Activated T-helper 9 cell treated with anti-CD3 and anti-CD28 coated beads, Interleukin-2, amount 50 U/mL, for 16 hours (primary cell): ENCODE data around the gene XPR1.

Experiments used
- DNase-seq: peaks from one replicate; pipeline ENCODE4 v3.0.0-alpha.2; 2020; ENCODE audit warnings: low read depth

Gene XPR1

GRCh38 chr1:180917306-180918065 is 285.7 kb downstream of the XPR1 start:
- DNase-seq, result no peak

- no peak for DNase-seq
Observed at GRCh38 chr1:180918519-180918918, 286.7 kb downstream of the XPR1 start.

- DNase-seq, result no peak
Observed at GRCh38 chr1:180919183-180919700, 287.4 kb downstream of the XPR1 start.

GRCh38 chr1:180920193-180920592 is 288.4 kb downstream of the XPR1 start:
- no peak for DNase-seq

- DNase-seq, result no peak
Observed at GRCh38 chr1:180920702-180921101, 288.9 kb downstream of the XPR1 start.

GRCh38 chr1:180921386-180921785 is 289.6 kb downstream of the XPR1 start:
- DNase-seq, result no peak

- no peak for DNase-seq
Observed at GRCh38 chr1:180921891-180922630, 290.2 kb downstream of the XPR1 start.

GRCh38 chr1:180922631-180923015 is 290.8 kb downstream of the XPR1 start:
- no peak for DNase-seq

- DNase-seq, result no peak
Observed at GRCh38 chr1:180923021-180923841, 291.4 kb downstream of the XPR1 start.

- no peak for DNase-seq
Observed at GRCh38 chr1:180923887-180924286, 292.1 kb downstream of the XPR1 start.

GRCh38 chr1:180924939-180925338 is 293.1 kb downstream of the XPR1 start:
- DNase-seq, result no peak

- no peak for DNase-seq
Observed at GRCh38 chr1:180925471-180926051, 293.7 kb downstream of the XPR1 start.

GRCh38 chr1:180926164-180926981 is 294.6 kb downstream of the XPR1 start:
- DNase-seq, result no peak

GRCh38 chr1:180927348-180927747 is 295.5 kb downstream of the XPR1 start:
- DNase-seq, result no peak

GRCh38 chr1:180927841-180928240 is 296.0 kb downstream of the XPR1 start:
- DNase-seq, result no peak

GRCh38 chr1:180928331-180929230 is 296.8 kb downstream of the XPR1 start:
- no peak for DNase-seq

- DNase-seq, result no peak
Observed at GRCh38 chr1:180929389-180929788, 297.6 kb downstream of the XPR1 start.

GRCh38 chr1:180930687-180931086 is 298.9 kb downstream of the XPR1 start:
- DNase-seq, result no peak

- DNase-seq, result no peak
Observed at GRCh38 chr1:180931529-180931928, 299.7 kb downstream of the XPR1 start.

GRCh38 chr1:180932378-180932777 is 300.6 kb downstream of the XPR1 start:
- no peak for DNase-seq
